Keratinocyte (primary cell): Measurements from ENCODE around the gene METTL24. TPM values are rescaled to one million over a fixed set of nuclear protein-coding genes. Genes with fewer than 3 reads are reported as not detected.

Experiments used
- DNase-seq: peaks from one replicate; pipeline ENCODE4 v3.0.0-alpha.2; 2011; ENCODE audit warnings: low read depth, missing footprints, low spot score
- FAIRE-seq: peaks from 2 replicates; lab custom pipeline; 2011; peaks lifted over from hg19 to GRCh38; lab: Jason Lieb, UNC
- H2AFZ ChIP-seq: 2 replicates; pipeline ENCODE4 v1.6.0; 2012; ENCODE audit warnings: low read length, control low read depth, inconsistent platforms; ENCODE audit not compliant: control insufficient read depth
- H3K27ac ChIP-seq: 2 replicates; pipeline ENCODE4 v1.5.1; 2011; ENCODE audit warnings: low read length; ENCODE audit not compliant: control insufficient read depth, insufficient read depth
- H3K27me3 ChIP-seq: 3 replicates; pipeline ENCODE4 v1.6.0; 2011; ENCODE audit warnings: low read length; ENCODE audit not compliant: control insufficient read depth, insufficient read depth; ENCODE audit errors: extremely low read depth
- H3K36me3 ChIP-seq, 2 experiments: 2 replicates in 1 of 2; 3 replicates in 1 of 2; pipeline ENCODE4 v1.5.1; 2011; ENCODE audit warnings: low read length in 2 of 2, mild to moderate bottlenecking in 1 of 2; ENCODE audit not compliant: control insufficient read depth in 2 of 2, insufficient read depth in 2 of 2; ENCODE audit errors: extremely low read depth in 1 of 2
- H3K4me1 ChIP-seq: 3 replicates; pipeline ENCODE4 v1.5.1; 2011; ENCODE audit warnings: low read length; ENCODE audit not compliant: control insufficient read depth, insufficient read depth; ENCODE audit errors: extremely low read depth
- H3K4me2 ChIP-seq: 3 replicates; pipeline ENCODE4 v1.6.0; 2011; ENCODE audit warnings: low read depth, low read length; ENCODE audit not compliant: control insufficient read depth, insufficient read depth; ENCODE audit errors: extremely low read depth
- H3K4me3 ChIP-seq, 3 experiments: fragments of 200-600 bp in 1 of 3; sonication (generic) in 1 of 3; 2 replicates in 2 of 3; 3 replicates in 1 of 3; pipeline ENCODE4 v1.5.1; 2011 to 2016; ENCODE audit warnings: low read length in 3 of 3, mild to moderate bottlenecking in 3 of 3, control low read depth in 2 of 3, inconsistent platforms in 1 of 3, low read depth in 1 of 3, mixed read lengths in 1 of 3, mixed run types in 1 of 3, moderate library complexity in 1 of 3; ENCODE audit not compliant: control insufficient read depth in 2 of 3, insufficient read depth in 2 of 3; ENCODE audit errors: extremely low read depth in 1 of 3
- H3K79me2 ChIP-seq: 2 replicates; pipeline ENCODE4 v1.6.0; 2012; ENCODE audit warnings: low read length; ENCODE audit not compliant: control insufficient read depth, insufficient read depth
- H3K9ac ChIP-seq: 3 replicates; pipeline ENCODE4 v1.6.0; 2011; ENCODE audit warnings: low read length; ENCODE audit not compliant: control insufficient read depth, insufficient read depth; ENCODE audit errors: extremely low read depth
- H3K9me1 ChIP-seq: 3 replicates; pipeline ENCODE4 v1.6.0; 2011; ENCODE audit warnings: low read length; ENCODE audit not compliant: control insufficient read depth, insufficient read depth; ENCODE audit errors: extremely low read depth
- H3K9me3 ChIP-seq: 2 replicates; pipeline ENCODE4 v1.5.1; 2012; ENCODE audit warnings: low read depth, low read length; ENCODE audit not compliant: control insufficient read depth
- H4K20me1 ChIP-seq: 3 replicates; pipeline ENCODE4 v1.6.0; 2011; ENCODE audit warnings: low read length; ENCODE audit not compliant: control insufficient read depth, insufficient read depth; ENCODE audit errors: extremely low read depth
- CTCF ChIP-seq, 3 experiments: IDR thresholded peaks in 1 of 3; conservative IDR thresholded peaks in 1 of 3; optimal IDR thresholded peaks in 1 of 3; 2 replicates in 2 of 3; 3 replicates in 1 of 3; pipeline versions ENCODE3 to v1.5.1; 2011; ENCODE audit warnings: low read length in 3 of 3, mild to moderate bottlenecking in 3 of 3, moderate library complexity in 2 of 3, control low read depth in 1 of 3, inconsistent platforms in 1 of 3; ENCODE audit not compliant: insufficient read depth in 2 of 3; ENCODE audit errors: extremely low read depth in 1 of 3
- EZH2 ChIP-seq: IDR thresholded peaks from one replicate; pipeline ENCODE4 v1.6.1; 2012; ENCODE audit warnings: inconsistent platforms, mild to moderate bottlenecking, low read length, moderate library complexity
- dilution Hi-C: fragments of 300-500 bp; cut with MboI; formaldehyde crosslinking; loops from one replicate; pipeline ENCODE4 v1.7.0; 2020; ENCODE audit warnings: low sequenced_read_pairs; ENCODE audit not compliant: extremely low pct_ligation_motif_present
- polyA plus RNA-seq, 5 experiments: library from polyadenylated mRNA; depleted of rRNA in 3 of 5; stranded (reverse) in 3 of 5; stranded (forward) in 1 of 5; unstranded in 1 of 5; fragments of >200 nt; gene quantifications; 1 replicate in 1 of 5; 2 replicates in 3 of 5; 3 replicates in 1 of 5; pipeline versions ENCODE4 v1.2.1 to v1.2.3, GENCODE V29; 2011 to 2012; ENCODE audit warnings: missing spikeins in 2 of 5, low read depth in 1 of 5, low replicate concordance in 1 of 5

Gene METTL24
- polyA plus RNA-seq, 1 donor (not counting 4 experiments of a cell fraction or from before 2014, with no cell fraction given), result not detected

GRCh38 chr6:110322874-110323242, 35.3 kb downstream of the METTL24 start:
- no peak for DNase-seq
- no peak for TF ChIP-seq CTCF (optimal IDR thresholded peaks at IDR 0.05 in 1 of 3, IDR thresholded peaks at IDR 0.05 in 1 of 3, conservative IDR thresholded peaks at IDR 0.05 in 1 of 3; ENCODE audit: extremely low read depth in 1 of 3, insufficient read depth in 2 of 3, low read length in 3 of 3)
- TF ChIP-seq EZH2, result no peak
- H3K9me1 ChIP-seq, result no peaks in the 10 kb centered on the region
- H3K9ac ChIP-seq, result no peak overlapping the region
- dilution Hi-C loops, result no loop called here
- H3K27me3 ChIP-seq, result no peaks in the 10 kb centered on the region
- no peaks in the 10 kb centered on the region for H3K79me2 ChIP-seq
- no peak overlapping the region for H2AFZ ChIP-seq
- no peaks in the 10 kb centered on the region for H3K36me3 ChIP-seq
- no peak for FAIRE-seq
- no peak overlapping the region for H3K27ac ChIP-seq
- H3K4me2 ChIP-seq, result no peak overlapping the region
- H3K4me1 ChIP-seq, result no peaks in the 10 kb centered on the region
- H4K20me1 ChIP-seq, result no peaks in the 10 kb centered on the region
- no peak overlapping the region for H3K4me3 ChIP-seq
- no peaks in the 10 kb centered on the region for H3K9me3 ChIP-seq

DNA sequence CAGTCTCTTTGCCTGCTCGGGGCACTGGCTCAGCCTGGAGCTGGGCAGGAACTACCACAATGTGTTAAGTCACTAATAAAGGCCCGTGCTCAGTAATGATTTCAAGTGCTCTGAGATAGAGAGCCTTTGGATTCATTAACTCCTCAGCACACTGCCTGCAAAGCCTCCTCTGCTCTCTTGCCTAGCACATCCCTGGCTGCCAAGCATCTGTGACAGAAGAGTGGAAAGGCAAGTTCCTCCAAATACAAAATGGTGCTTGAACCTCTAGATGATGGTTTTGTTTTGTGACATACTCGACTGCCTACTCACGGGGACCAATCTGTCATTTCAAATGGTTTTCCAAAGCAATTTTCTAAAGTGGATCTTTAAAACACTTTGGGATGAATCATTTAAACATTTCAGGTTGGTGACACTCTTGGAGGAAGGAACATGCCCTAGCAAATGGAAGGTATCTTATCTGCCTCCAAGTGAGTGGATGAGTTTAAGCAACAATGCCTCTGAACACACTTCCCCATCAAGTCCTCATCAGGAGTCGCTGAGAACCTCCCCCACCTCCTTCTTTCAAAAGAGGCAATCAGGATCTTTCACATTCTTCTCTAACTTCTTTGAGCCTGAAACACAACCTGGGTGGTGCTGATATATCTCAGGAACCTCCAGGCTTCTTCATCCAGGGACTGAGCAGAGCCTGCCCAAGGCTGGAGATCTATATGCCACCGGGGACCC, 35.8 kb downstream of the METTL24 start:
- DNase-seq (no peak), FAIRE-seq (no peak)
- H3K9me3 ChIP-seq, result no peaks in the 10 kb centered on the region
- H3K9me1 ChIP-seq, result no peaks in the 10 kb centered on the region
- dilution Hi-C loops, result no loop called here
- no peak overlapping the region for H3K9ac ChIP-seq
- TF ChIP-seq CTCF (optimal IDR thresholded peaks at IDR 0.05 in 1 of 3, IDR thresholded peaks at IDR 0.05 in 1 of 3, conservative IDR thresholded peaks at IDR 0.05 in 1 of 3; ENCODE audit: extremely low read depth in 1 of 3, insufficient read depth in 2 of 3, low read length in 3 of 3), result no peak
- H3K36me3 ChIP-seq, result no peaks in the 10 kb centered on the region
- no peaks in the 10 kb centered on the region for H3K27me3 ChIP-seq
- H3K4me2 ChIP-seq, result no peak overlapping the region
- no peak overlapping the region for H3K4me3 ChIP-seq
- H3K4me1 ChIP-seq, result no peaks in the 10 kb centered on the region
- no peaks in the 10 kb centered on the region for H4K20me1 ChIP-seq
- H2AFZ ChIP-seq, result no peak overlapping the region
- no peaks in the 10 kb centered on the region for H3K79me2 ChIP-seq
- H3K27ac ChIP-seq, result no peak overlapping the region
